Measurements from ENCODE around the gene TAF11L12. TPM values are rescaled to one million over a fixed set of nuclear protein-coding genes. Genes with fewer than 3 reads are reported as not detected.

Gene TAF11L12
- total RNA-seq, 2 donors from 2014 or later, result not detected

GRCh38 chr5:17655921-17656320 is 45.7 kb downstream of the TAF11L12 start:
- WGBS, 2 experiments (ENCODE audit: insufficient coverage in 1 of 2, insufficient read length in 1 of 2), result 74 to 80% methylated on average over 2 to 6 of the region's 6 CpGs
- Mint-ChIP-seq H3K36me3 (ENCODE audit: low read depth) (no peaks in the 10 kb centered on the region), H3K27me3 (ENCODE audit: insufficient read depth) (no peaks in the 10 kb centered on the region), H3K27ac (no peak overlapping the region), H3K4me3 (no peak overlapping the region), H3K9me3 (peaks cover 2% of the 10 kb centered on the region), H3K4me1 (no peaks in the 10 kb centered on the region)
- H3K4me3 ChIP-seq (ENCODE audit: low read length), result no peak overlapping the region
- H3K9ac ChIP-seq (ENCODE audit: extremely low read depth, low read length, poor library complexity, severe bottlenecking), result no peak overlapping the region
- H3K27ac ChIP-seq (ENCODE audit: low read depth, low read length), result no peak overlapping the region
- H3K27me3 ChIP-seq (ENCODE audit: control insufficient read depth, insufficient read depth, low read length, poor library complexity, severe bottlenecking), result no peaks in the 10 kb centered on the region
- H3K4me1 ChIP-seq (ENCODE audit: control insufficient read depth, insufficient read depth, low read length), result no peaks in the 10 kb centered on the region
- DNase-seq, result no peak
- H3K36me3 ChIP-seq (ENCODE audit: control insufficient read depth, insufficient read depth, low read length), result no peaks in the 10 kb centered on the region
- no peak for TF ChIP-seq CTCF (conservative IDR thresholded peaks at IDR 0.05)
- no peaks in the 10 kb centered on the region for H3K9me3 ChIP-seq (ENCODE audit: control insufficient read depth, low read length)

Other genes starting within 250 kb of the TAF11L12 start
- not detected for gene TAF11L2, start 112.2 kb upstream of the TAF11L12 start, total RNA-seq
- not detected for gene TAF11L3, start 92.0 kb upstream of the TAF11L12 start, total RNA-seq
- gene TAF11L4, start 88.6 kb upstream of the TAF11L12 start, total RNA-seq, result not detected
- not detected for gene TAF11L5, start 85.2 kb upstream of the TAF11L12 start, total RNA-seq
- gene TAF11L6, start 81.7 kb upstream of the TAF11L12 start, total RNA-seq, result not detected
- not detected for gene TAF11L7, start 24.6 kb upstream of the TAF11L12 start, total RNA-seq
- not detected for gene TAF11L8, start 19.4 kb upstream of the TAF11L12 start, total RNA-seq
- not detected for gene TAF11L9, start 16.0 kb upstream of the TAF11L12 start, total RNA-seq
- not detected for gene TAF11L10, start 12.6 kb upstream of the TAF11L12 start, total RNA-seq
- not detected for gene TAF11L11, start 6.2 kb upstream of the TAF11L12 start, total RNA-seq
- gene TAF11L13, start 21.7 kb downstream of the TAF11L12 start, total RNA-seq, result not detected
- not detected for gene TAF11L14, start 24.1 kb downstream of the TAF11L12 start, total RNA-seq

Data from endodermal cell (in vitro differentiated cells).